Measurements from ENCODE around the gene ZFP82. TPM values are rescaled to one million over a fixed set of nuclear protein-coding genes. Genes with fewer than 3 reads are reported as not detected.

The ZFP82 gene
- total RNA-seq, 1 experiment from 2014 or later = not detected

- Histone ChIP-seq H4K20me1 (ENCODE audit: insufficient read depth) (no peaks in the 10 kb centered on the region), H3K36me3 (ENCODE audit: control insufficient read depth in 1 of 2, insufficient read depth in 2 of 2, low read length in 2 of 2) (no peaks in the 10 kb centered on the region), H3K4me3 (replicated peaks in 1 of 2; ENCODE audit: low read depth in 1 of 2, low read length in 2 of 2) (peak within 1 kb of the TSS; percentile 72 to 79), H3K9me2 (ENCODE audit: insufficient read depth) (no peaks in the 10 kb centered on the region), H3K79me2 (ENCODE audit: insufficient read depth, low read length) (no peaks in the 10 kb centered on the region), H3K27ac (ENCODE audit: low read depth, low read length) (peak within 1 kb of the TSS; percentile 50), H3K27me3 (ENCODE audit: insufficient read depth, low read length) (no peaks in the 10 kb centered on the region), H3K4me2 (ENCODE audit: low read length) (peak within 1 kb of the TSS; percentile 95), H3K9me3 (ENCODE audit: control insufficient read depth in 1 of 2, insufficient read depth in 1 of 2, low read depth in 1 of 2, low read length in 2 of 2) (no peaks in the 10 kb centered on the region; a peak in 1 of 4 replicates), H3K4me1 (ENCODE audit: control insufficient read depth in 1 of 2, insufficient read depth in 2 of 2, low read length in 2 of 2) (peaks cover 3 to 11% of the 10 kb centered on the region in 2 experiments; a peak in 3 of 4 replicates), H2AFZ (ENCODE audit: low read depth, low read length, poor library complexity, severe bottlenecking) (peak within 1 kb of the TSS; percentile 90), H3K9ac (ENCODE audit: low read length) (peak within 1 kb of the TSS; percentile 70)
- BruUV-seq (replicated peaks) = TSS peak; percentile 66
- intact Hi-C loops (cut with micrococcal nuclease) = loop anchor here (10.0 kb wide), 1 partner anchor 164 kb away; the partner anchor contains the start of genes ZNF146 and ZNF565
- ATAC-seq (peak; percentile 97), DNase-seq (ENCODE audit: low read depth, low spot score) (peak; percentile 87)
- ChIA-PET RAD21 (ENCODE audit: low non-redundant PET in 1 of 2, low total read pairs in 2 of 2, uncharacterized antibody in 2 of 2, unreplicated experiment in 2 of 2) (no interaction called here), CTCF (no interaction called here), POLR2A (no interaction called here)
- TF ChIP-seq RAD21 (IDR thresholded peaks at IDR 0.05; ENCODE audit: low read depth) (peak; percentile 57), SIN3A (IDR thresholded peaks at IDR 0.05; ENCODE audit: low read depth) (no peak), CBX3 (IDR thresholded peaks at IDR 0.05; ENCODE audit: low read depth) (no peak), EGR1 (IDR thresholded peaks at IDR 0.05; ENCODE audit: low read depth) (peak; percentile 100), ZBTB33 (IDR thresholded peaks at IDR 0.05; ENCODE audit: extremely low read depth, insufficient replicate concordance, low read length) (no peak), TCF7L2 (IDR thresholded peaks at IDR 0.05; ENCODE audit: borderline replicate concordance, extremely low read depth, insufficient read depth, insufficient read length) (no peak), MAX (IDR thresholded peaks at IDR 0.05) (peak; percentile 50; the same call in 1 of the 2 replicates), ZNF274 (IDR thresholded peaks at IDR 0.05; ENCODE audit: low read depth, low read length) (no peak), SP1 (IDR thresholded peaks at IDR 0.05; ENCODE audit: low read depth) (peak; percentile 65), ELF1 (IDR thresholded peaks at IDR 0.05; ENCODE audit: borderline replicate concordance, low read depth) (peak; percentile 82), ATF3 (IDR thresholded peaks at IDR 0.05) (no peak), POLR2AphosphoS5 (IDR thresholded peaks at IDR 0.05; ENCODE audit: low read depth, low read length) (peak; percentile 49), YY1 (IDR thresholded peaks at IDR 0.05; ENCODE audit: extremely low read depth, insufficient replicate concordance, low read depth, low read length) (peak; percentile 71), FOSL1 (IDR thresholded peaks at IDR 0.05; ENCODE audit: low read depth) (no peak; the same call in 1 of the 2 replicates), ZFX (IDR thresholded peaks at IDR 0.05) (peak; percentile 47; the same call in 1 of the 2 replicates), CEBPB (IDR thresholded peaks at IDR 0.05; ENCODE audit: low read depth) (no peak), EZH2 (IDR thresholded peaks at IDR 0.05) (no peak), SRF (IDR thresholded peaks at IDR 0.05; ENCODE audit: low read depth) (no peak), EZH2phosphoT487 (IDR thresholded peaks at IDR 0.05; ENCODE audit: borderline replicate concordance) (no peak), CTCF (IDR thresholded peaks at IDR 0.05 in 2 of 3, conservative IDR thresholded peaks at IDR 0.05 in 1 of 3; ENCODE audit: borderline replicate concordance in 1 of 3, insufficient read depth in 1 of 3, low read depth in 2 of 3, low read length in 2 of 3) (peak in 1 of 3 experiments; percentile 30; a peak in 3 of 6 replicates)
Observed at GRCh38 chr19:36378625-36379509, 39.6 kb downstream of the ZFP82 start, which contains the start of gene ZFP14. ZFP14 (minus strand) TSS chr19:36379201; CDS start chr19:36367892, 11,309 bp downstream.
